SK-N-SH (cell line): ENCODE measurements around the gene FSHR. TPM values are rescaled to one million over a fixed set of nuclear protein-coding genes. Genes with fewer than 3 reads are reported as not detected.

ENCODE experiments used
- CTCF ChIA-PET: fragments of 300-600, 350-600 bp; formaldehyde crosslinking; extraction: SDS; loops from one replicate; lab custom pipeline; 2021; lab: Yijun Ruan, JAX
- POLR2A ChIA-PET: fragments of 350-600 bp; sonication (Branson Sonifier 250); formaldehyde crosslinking; extraction: SDS; loops from one replicate; lab custom pipeline; 2020; ENCODE audit warnings: antibody characterized with exemption, inconsistent platforms; lab: Yijun Ruan, JAX
- DNase-seq: peaks from one replicate; pipeline ENCODE4 v3.0.0; 2012
- H2AFZ ChIP-seq: fragments of 200-600 bp; sonication (generic); 2 replicates; pipeline ENCODE4 v1.8.1; 2016; ENCODE audit warnings: antibody characterized with exemption, mild to moderate bottlenecking, low read depth
- H3F3A ChIP-seq: fragments of 200-600 bp; sonication (generic); replicated peaks from 2 replicates; pipeline ENCODE3; 2016; ENCODE audit warnings: antibody characterized with exemption, mild to moderate bottlenecking; ENCODE audit not compliant: insufficient read depth
- H3K27ac ChIP-seq, 2 experiments: fragments of 200-500 bp in 1 of 2; fragments of 200-600 bp in 1 of 2; sonication (Bioruptor generic) in 1 of 2; sonication (generic), shearing (Covaris generic) in 1 of 2; 2 replicates each; pipeline versions ENCODE4 v1.5.1 to v1.6.1; 2014 to 2016; ENCODE audit warnings: low read depth in 2 of 2, inconsistent platforms in 1 of 2, low read length in 1 of 2, mild to moderate bottlenecking in 1 of 2, mixed read lengths in 1 of 2
- H3K27me3 ChIP-seq: fragments of 200-600 bp; sonication (generic), shearing (Covaris generic); 2 replicates; pipeline ENCODE4 v1.6.1; 2016; ENCODE audit warnings: mixed run types; ENCODE audit not compliant: insufficient read depth
- H3K36me3 ChIP-seq, 2 experiments: fragments of 200-500 bp in 1 of 2; fragments of 200-600 bp in 1 of 2; sonication (Bioruptor generic) in 1 of 2; sonication (generic) in 1 of 2; replicated peaks in 1 of 2; 2 replicates each; pipeline versions ENCODE3 to v1.5.1; 2014 to 2016; ENCODE audit warnings: low read length in 1 of 2, mild to moderate bottlenecking in 1 of 2; ENCODE audit not compliant: insufficient read depth in 2 of 2, control insufficient read depth in 1 of 2
- H3K4me1 ChIP-seq, 2 experiments: fragments of 200-500 bp in 1 of 2; fragments of 200-600 bp in 1 of 2; sonication (Bioruptor generic) in 1 of 2; sonication (generic), shearing (Covaris generic) in 1 of 2; 2 replicates each; pipeline versions ENCODE4 v1.5.1 to v1.6.1; 2014 to 2016; ENCODE audit warnings: low read depth in 1 of 2, low read length in 1 of 2, mixed run types in 1 of 2; ENCODE audit not compliant: insufficient read depth in 2 of 2, control insufficient read depth in 1 of 2
- H3K4me2 ChIP-seq: fragments of 200-600 bp; sonication (generic), shearing (Covaris generic); 2 replicates; pipeline ENCODE4 v1.6.1; 2017; ENCODE audit warnings: mixed run types
- H3K4me3 ChIP-seq, 2 experiments: fragments of 200-500 bp in 1 of 2; fragments of 200-600 bp in 1 of 2; sonication (Bioruptor generic) in 1 of 2; sonication (generic), shearing (Covaris generic) in 1 of 2; 2 replicates each; pipeline versions ENCODE4 v1.5.1 to v1.8.1; 2014 to 2016; ENCODE audit warnings: low read depth in 2 of 2, inconsistent platforms in 1 of 2, low read length in 1 of 2, mild to moderate bottlenecking in 1 of 2, mixed read lengths in 1 of 2, moderate library complexity in 1 of 2
- H3K79me2 ChIP-seq: fragments of 200-600 bp; sonication (generic); 2 replicates; pipeline ENCODE4 v1.8.1; 2017; ENCODE audit warnings: mild to moderate bottlenecking; ENCODE audit not compliant: insufficient read depth
- H3K9ac ChIP-seq: fragments of 200-600 bp; sonication (generic); 2 replicates; pipeline ENCODE4 v1.6.1; 2017; ENCODE audit warnings: mixed run types
- H3K9me2 ChIP-seq: fragments of 200-600 bp; sonication (generic); 2 replicates; pipeline ENCODE4 v1.6.1; 2017; ENCODE audit warnings: mixed run types
- H3K9me3 ChIP-seq: fragments of 200-600 bp; sonication (generic); 2 replicates; pipeline ENCODE4 v1.6.1; 2017; ENCODE audit warnings: mixed run types, mild to moderate bottlenecking, moderate library complexity
- H4K20me1 ChIP-seq: fragments of 200-600 bp; sonication (generic); 2 replicates; pipeline ENCODE4 v1.6.1; 2017; ENCODE audit warnings: mild to moderate bottlenecking, mixed run types; ENCODE audit not compliant: insufficient read depth
- ELF1 ChIP-seq: IDR thresholded peaks from 2 replicates; pipeline ENCODE4 v1.4.0; 2012
- FOSL2 ChIP-seq: IDR thresholded peaks from 2 replicates; pipeline ENCODE4 v1.4.0; 2012; ENCODE audit warnings: low read depth, mild to moderate bottlenecking, moderate library complexity, borderline replicate concordance
- FOXM1 ChIP-seq: IDR thresholded peaks from 2 replicates; pipeline ENCODE4 v1.4.0; 2012; ENCODE audit warnings: low read depth, mild to moderate bottlenecking
- GABPA ChIP-seq: IDR thresholded peaks from 2 replicates; pipeline ENCODE4 v1.4.0; 2012; ENCODE audit warnings: low read depth, mild to moderate bottlenecking
- NRF1 ChIP-seq: IDR thresholded peaks from 2 replicates; pipeline ENCODE4 v1.6.1; 2012; ENCODE audit warnings: low read depth, mild to moderate bottlenecking, low read length
- POLR2AphosphoS5 ChIP-seq: IDR thresholded peaks from 2 replicates; pipeline ENCODE4 v1.6.1; 2012; ENCODE audit warnings: low read depth, low read length
- RAD21 ChIP-seq: IDR thresholded peaks from 2 replicates; pipeline ENCODE4 v1.6.1; 2012; ENCODE audit warnings: mild to moderate bottlenecking, low read length
- RCOR1 ChIP-seq: fragments of 150-350 bp; IDR thresholded peaks from 2 replicates; pipeline ENCODE4 v1.6.1; 2017; ENCODE audit warnings: antibody characterized with exemption, low read length
- RFX5 ChIP-seq: IDR thresholded peaks from 2 replicates; pipeline ENCODE4 v1.6.1; 2012; ENCODE audit warnings: mild to moderate bottlenecking, improper control_type of control experiment, low read length
- TAF1 ChIP-seq: IDR thresholded peaks from 2 replicates; pipeline ENCODE4 v1.6.1; 2012; ENCODE audit warnings: low read depth, mild to moderate bottlenecking, low read length, moderate library complexity, borderline replicate concordance
- WGBS: methylation state at CpG from one replicate; pipeline ENCODE4 v1.1.6; 2017; ENCODE audit warnings: low lambda C conversion rate; 5-methylcytosine and 5-hydroxymethylcytosine counted together
- polyA plus RNA-seq, 3 experiments: library from polyadenylated mRNA; depleted of rRNA; stranded (reverse); fragments of >200 nt; gene quantifications; 2 replicates each; pipeline ENCODE4 v1.2.3, GENCODE V29; 2012
- TF ChIP-seq, protein P1 (sequence below): IDR thresholded peaks from 2 replicates; pipeline ENCODE4; 2012
- TF ChIP-seq, protein P2 (sequence below): IDR thresholded peaks from 2 replicates; pipeline ENCODE4 v1.4.0; 2012; ENCODE audit warnings: low read depth, borderline replicate concordance
- TF ChIP-seq, protein P3 (sequence below): fragments of 150-350 bp; IDR thresholded peaks from 2 replicates; pipeline ENCODE4 v1.6.1; 2017; ENCODE audit warnings: antibody characterized with exemption, low read length, low read depth, borderline replicate concordance

The FSHR gene
- polyA plus RNA-seq, 1 of the 3 experiments (the other 2 are of a cell fraction), result not detected

DNA sequence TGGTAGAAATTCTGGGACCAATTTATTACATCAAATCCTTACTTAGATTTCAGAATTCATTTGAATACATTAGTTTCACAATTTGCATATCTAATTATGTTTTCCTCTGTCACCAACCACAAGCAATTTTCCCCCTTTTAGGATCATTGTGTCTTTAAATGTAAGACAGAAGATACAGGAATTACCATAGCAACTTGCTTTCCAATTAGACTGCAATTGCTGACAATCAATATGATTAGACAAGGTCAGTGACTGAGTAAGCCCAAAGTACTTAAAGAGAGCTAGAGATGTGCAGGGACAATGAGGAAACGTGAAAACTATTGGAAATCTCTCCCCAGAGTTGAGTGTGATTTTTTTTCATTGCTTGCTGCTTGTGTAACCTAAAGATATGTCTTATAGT is 121.4 kb downstream of the FSHR start (continued):
- TF ChIP-seq, protein P1, sequence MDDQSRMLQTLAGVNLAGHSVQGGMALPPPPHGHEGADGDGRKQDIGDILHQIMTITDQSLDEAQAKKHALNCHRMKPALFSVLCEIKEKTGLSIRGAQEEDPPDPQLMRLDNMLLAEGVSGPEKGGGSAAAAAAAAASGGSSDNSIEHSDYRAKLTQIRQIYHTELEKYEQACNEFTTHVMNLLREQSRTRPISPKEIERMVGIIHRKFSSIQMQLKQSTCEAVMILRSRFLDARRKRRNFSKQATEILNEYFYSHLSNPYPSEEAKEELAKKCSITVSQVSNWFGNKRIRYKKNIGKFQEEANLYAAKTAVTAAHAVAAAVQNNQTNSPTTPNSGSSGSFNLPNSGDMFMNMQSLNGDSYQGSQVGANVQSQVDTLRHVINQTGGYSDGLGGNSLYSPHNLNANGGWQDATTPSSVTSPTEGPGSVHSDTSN, result no peak
- TF ChIP-seq FOSL2, result no peak
- TF ChIP-seq, protein P2, sequence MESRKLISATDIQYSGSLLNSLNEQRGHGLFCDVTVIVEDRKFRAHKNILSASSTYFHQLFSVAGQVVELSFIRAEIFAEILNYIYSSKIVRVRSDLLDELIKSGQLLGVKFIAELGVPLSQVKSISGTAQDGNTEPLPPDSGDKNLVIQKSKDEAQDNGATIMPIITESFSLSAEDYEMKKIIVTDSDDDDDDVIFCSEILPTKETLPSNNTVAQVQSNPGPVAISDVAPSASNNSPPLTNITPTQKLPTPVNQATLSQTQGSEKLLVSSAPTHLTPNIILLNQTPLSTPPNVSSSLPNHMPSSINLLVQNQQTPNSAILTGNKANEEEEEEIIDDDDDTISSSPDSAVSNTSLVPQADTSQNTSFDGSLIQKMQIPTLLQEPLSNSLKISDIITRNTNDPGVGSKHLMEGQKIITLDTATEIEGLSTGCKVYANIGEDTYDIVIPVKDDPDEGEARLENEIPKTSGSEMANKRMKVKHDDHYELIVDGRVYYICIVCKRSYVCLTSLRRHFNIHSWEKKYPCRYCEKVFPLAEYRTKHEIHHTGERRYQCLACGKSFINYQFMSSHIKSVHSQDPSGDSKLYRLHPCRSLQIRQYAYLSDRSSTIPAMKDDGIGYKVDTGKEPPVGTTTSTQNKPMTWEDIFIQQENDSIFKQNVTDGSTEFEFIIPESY, result no peak
- no peak for TF ChIP-seq ELF1
- TF ChIP-seq RCOR1, result no peak
- TF ChIP-seq RFX5, result no peak
- no peak for TF ChIP-seq POLR2AphosphoS5
- no peak for TF ChIP-seq NRF1
- TF ChIP-seq RAD21, result no peak
- TF ChIP-seq, protein P3, sequence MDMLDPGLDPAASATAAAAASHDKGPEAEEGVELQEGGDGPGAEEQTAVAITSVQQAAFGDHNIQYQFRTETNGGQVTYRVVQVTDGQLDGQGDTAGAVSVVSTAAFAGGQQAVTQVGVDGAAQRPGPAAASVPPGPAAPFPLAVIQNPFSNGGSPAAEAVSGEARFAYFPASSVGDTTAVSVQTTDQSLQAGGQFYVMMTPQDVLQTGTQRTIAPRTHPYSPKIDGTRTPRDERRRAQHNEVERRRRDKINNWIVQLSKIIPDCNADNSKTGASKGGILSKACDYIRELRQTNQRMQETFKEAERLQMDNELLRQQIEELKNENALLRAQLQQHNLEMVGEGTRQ, result no peak
- TF ChIP-seq FOXM1, result no peak

DNA sequence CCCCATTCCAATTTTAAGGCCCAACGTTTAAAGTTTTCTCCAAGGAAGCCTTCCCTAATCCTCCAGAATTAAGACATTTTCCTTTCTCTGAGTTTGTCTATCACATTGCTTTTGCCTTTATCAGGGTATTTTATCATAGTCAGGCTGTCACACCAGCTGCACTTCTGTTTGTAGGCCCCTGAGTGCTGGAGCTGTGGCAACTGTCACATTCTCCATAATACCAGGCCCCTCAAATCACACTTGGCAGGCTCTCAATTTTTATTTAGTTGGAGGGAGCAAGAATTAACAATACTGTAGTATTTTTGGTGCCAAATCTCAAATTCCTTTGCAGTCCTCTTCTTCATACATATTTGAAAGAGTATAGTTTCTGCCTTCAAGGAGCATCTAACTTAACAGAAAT is 122.2 kb downstream of the FSHR start:
- no peaks in the 10 kb centered on the region for H3K27me3 ChIP-seq
- H3K4me1 ChIP-seq, result no peaks in the 10 kb centered on the region; a peak in 1 of 4 replicates
- no peaks in the 10 kb centered on the region for H3K36me3 ChIP-seq
- no peak overlapping the region for H3K9ac ChIP-seq
- no peak overlapping the region for H2AFZ ChIP-seq
- WGBS, result 23% methylated on average over 1 of the region's 1 CpG
- H3F3A ChIP-seq, result no peaks in the 10 kb centered on the region
- H3K79me2 ChIP-seq, result no peaks in the 10 kb centered on the region
- TF ChIP-seq, protein P3, result no peak
- TF ChIP-seq RFX5 (no peak), TAF1 (no peak), GABPA (no peak), RAD21 (no peak)
- no peak overlapping the region for H3K27ac ChIP-seq
- H3K9me3 ChIP-seq, result no peaks in the 10 kb centered on the region
- H3K4me2 ChIP-seq, result no peak overlapping the region
- no peak for DNase-seq
- ChIA-PET CTCF (interaction anchor here (1.0 kb wide), 1 partner anchor 16 kb away, joined by 3 read pairs; no protein-coding TSS in a partner anchor), POLR2A (no interaction called here)
- H4K20me1 ChIP-seq, result no peaks in the 10 kb centered on the region
- no peak overlapping the region for H3K4me3 ChIP-seq
- H3K9me2 ChIP-seq, result no peaks in the 10 kb centered on the region
